NCI-H1417 (cell line): ENCODE results near the gene CBX4.

Experiments
- DNase-seq, 3 experiments: peaks; one replicate each; lab custom pipeline; 2025; lab: John Stamatoyannopoulos, UW

The CBX4 gene

DNA sequence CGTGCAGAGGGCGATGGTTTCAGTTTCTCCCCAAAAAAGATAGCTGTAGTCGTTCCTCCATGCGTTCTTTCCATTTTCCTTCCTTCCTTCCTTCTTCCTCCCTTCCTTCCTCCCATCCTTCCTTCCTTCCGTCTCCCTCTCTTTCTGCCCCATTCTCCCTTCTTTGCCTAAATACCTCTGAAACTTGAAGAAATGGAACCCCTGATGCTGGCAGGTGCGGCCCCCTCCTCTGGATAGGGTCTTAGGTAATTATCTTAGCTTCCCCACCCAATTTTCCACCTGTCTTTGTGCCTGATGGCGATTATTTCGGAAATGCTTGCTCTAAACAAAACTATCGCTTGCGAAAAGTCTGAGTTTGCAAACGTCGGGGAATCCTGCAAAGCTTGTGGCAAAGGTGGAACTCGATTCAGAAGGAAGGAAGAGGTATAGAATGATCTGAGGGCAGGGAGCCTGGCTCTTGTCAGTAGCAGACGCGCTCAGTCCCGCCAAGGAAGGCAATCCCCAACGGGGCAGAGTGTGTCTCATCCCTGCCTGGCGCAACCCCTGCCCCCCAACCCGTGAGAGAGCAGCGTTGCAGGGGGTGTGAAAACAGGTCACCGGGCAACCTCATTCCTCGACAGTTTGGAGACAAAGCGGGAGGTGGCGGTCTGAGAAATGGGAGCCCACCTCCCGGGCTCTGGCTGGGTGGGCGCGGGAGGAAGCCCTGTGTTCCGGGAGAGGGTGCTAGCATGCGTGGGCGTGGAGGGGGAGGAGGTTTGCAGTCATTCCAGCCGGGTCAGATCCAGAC lies 39.5 kb downstream of the CBX4 start:
- DNase-seq: peak in 1 of 3 experiments; percentile 13

DNA sequence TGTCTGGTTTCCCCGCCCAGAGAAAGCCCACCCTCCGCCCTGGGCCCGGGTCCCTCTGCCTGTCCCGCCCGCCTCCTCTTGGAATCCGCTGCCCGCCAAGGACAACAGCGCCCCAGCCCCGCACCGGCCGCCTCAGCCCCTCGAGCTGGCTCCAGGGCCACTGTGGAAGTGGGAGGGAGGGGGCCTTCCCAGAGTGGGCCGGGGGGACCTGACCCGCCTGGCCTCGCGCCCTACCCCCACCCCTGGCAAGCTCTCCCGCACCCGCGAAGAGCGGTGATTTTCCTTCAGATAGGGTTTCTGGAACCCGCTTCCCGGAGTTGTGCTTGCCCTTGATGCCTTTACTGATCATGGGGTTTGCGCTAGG lies 40.1 kb downstream of the CBX4 start:
- DNase-seq: no peak

DNA sequence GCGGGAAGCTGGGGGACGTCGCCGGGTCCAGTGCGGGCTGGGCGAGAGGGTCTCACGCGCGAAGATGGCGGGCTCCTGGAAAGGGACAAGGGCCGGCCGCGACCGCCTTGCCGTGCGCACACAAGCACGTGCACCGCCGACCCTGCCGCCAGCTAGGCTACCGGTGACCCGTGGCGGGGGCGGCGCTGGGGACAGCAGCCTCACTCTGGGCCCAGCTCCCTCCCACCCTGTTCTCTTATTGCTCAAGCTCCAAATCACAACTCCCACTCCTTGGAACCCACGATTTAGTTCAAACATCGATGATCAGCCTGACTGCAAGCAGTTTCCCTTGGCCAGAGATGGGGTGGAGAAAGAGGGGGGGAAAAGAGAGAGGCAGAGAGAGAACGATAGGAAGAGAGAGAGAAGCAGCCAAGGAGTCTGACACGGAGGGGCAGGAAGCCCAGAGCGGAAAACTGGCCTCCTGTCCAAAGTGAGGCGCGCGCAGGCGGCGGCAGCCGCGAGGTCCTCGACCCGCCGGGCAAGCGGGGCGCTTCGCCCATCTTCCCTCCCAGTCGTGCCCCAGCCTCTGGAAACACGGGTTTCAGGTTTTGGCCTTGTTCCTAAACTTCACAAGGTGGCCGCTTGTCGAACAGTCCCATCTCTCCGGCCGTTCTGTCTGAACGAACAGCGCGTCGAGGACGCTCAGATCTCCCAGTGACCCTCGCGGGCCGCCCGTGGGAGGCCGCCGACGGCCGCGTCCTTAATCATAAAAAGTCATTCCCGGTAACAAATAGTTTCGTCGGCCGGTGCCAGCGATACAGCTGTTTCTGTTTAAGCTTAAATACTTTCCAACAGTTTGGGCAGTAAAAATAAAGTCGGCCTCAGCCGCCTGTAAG lies 40.7 kb downstream of the CBX4 start:
- peak in 2 of 3 experiments; percentile 75 to 76 for DNase-seq

DNA sequence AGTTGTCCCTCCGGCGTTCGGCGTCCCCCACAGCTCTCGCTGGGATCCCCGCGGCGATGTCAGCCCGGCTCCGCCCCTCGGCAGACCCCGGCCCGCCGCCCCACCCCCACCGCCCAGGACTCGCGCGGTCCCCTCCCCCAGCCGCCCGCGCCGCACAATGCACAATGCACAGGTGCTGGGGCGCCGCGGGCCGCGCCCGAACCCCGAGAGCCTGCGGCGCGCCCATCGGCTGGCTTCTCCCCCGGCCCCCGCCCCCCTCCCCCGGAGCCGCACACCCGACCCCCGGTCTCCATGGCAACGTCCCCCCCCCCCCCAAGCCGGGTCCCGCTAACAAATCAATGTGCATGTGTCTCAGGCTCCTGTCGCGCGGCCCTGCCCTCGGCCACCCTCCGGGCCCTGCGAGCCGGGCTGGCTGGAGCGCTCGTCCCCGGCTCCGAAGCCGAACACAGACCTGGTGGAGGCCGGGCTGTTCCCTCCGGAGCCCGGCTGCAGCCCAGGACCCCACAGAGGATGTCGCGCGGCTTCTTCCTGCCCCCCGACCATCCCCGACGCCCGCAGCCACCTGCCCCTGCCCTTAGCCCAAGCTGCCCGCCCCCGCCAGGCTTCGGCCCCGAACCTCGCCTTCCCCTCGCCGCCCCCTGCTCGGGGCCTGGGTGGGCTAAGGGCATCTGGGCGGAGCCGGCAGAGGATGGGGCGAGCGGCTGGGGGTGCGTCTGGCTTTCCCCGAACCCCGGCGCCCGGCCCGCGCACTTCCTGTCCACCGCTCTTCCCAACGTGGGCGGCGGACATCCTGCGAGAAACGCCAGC lies 41.5 kb downstream of the CBX4 start:
- peak in 2 of 3 experiments; percentile 74 to 95 for DNase-seq

DNA sequence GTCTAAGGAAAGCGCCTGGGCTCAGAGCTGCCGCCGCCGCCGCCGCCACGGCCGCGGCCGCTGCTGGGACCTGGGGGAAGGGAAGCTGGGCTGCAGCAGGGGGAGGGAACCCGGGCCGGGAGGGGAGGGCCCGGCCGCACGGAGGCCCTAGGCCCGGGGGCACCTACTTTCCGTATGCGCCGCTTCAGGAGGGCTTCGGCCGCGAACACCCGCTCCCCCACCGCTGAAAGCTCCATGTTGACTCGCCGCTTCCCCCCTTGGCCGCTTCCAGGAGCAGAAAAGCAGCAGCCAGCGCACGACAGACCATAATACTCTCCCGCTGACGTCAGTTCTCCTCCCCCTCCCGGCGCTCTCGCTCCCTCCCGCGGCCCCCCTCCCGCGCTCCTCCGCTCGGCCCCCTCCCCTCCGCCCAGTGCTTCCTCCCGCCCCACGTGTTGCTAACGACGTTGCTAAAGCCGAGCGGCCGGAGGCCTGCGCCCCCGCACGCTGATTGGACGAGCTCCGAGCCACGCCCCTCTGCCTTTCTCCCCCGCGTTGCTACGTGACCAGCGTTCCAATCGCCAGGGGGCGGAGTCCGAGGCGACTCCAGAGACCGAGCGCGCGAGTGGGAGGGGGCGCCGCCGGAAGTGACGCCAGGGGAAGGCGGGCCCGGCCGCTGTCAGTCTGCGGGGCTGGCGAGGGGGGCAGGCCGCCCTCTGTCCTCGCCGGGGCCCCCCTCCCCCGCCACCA lies 42.3 kb downstream of the CBX4 start, which contains the start of gene CBX8:
TSS of gene CBX8 (minus strand) at position 315 of the 729 bp plus-strand sequence. CDS start at position 236, 79 bp downstream.
- DNase-seq: peak; percentile 100

DNA sequence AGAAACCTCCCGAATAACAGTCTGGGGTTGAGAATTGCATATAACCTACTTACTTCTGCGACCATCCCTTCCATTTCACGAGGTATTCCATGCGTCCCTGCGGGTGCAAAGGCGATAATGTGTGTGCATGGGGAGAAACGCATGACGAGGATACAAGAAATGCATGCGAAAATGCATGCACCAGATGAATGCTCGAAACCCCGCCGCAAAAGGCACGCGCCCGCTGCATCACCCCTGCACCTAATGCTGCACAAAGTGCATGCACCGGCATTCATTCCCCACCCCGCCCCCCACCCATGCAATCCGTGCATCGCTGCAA lies 42.8 kb downstream of the CBX4 start:
- DNase-seq: no peak

DNA sequence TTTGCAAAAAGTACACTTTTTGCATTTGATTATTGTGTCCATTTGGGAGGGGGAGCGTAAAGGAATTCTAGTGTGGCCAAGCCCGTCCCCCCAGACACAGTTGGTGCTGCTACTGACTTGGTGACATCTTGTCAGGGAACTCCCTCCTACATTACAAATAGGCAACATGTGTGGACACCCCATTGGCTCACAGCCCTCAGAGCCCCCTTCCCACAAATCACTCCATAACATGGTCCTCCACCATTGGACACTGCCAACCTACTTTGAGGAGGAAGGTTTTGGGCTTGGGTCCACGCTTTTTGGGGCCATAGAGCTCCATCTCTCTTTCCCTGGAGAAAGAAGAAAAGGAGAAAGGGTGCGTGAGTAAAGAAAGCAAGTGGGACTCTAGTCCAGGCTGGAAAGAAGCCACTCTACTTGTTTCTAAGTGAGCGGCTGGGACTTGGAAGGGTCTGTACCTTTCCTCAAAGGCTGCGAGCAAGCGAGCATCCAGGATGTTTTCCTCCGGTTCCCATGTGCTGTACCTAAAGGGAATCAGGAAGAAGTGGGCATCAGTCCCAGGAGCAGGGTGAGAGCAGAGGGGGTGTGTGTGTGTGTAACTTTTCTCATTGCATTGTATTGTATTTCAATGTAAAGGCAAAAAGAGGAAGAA lies 43.3 kb downstream of the CBX4 start:
- no peak for DNase-seq

DNA sequence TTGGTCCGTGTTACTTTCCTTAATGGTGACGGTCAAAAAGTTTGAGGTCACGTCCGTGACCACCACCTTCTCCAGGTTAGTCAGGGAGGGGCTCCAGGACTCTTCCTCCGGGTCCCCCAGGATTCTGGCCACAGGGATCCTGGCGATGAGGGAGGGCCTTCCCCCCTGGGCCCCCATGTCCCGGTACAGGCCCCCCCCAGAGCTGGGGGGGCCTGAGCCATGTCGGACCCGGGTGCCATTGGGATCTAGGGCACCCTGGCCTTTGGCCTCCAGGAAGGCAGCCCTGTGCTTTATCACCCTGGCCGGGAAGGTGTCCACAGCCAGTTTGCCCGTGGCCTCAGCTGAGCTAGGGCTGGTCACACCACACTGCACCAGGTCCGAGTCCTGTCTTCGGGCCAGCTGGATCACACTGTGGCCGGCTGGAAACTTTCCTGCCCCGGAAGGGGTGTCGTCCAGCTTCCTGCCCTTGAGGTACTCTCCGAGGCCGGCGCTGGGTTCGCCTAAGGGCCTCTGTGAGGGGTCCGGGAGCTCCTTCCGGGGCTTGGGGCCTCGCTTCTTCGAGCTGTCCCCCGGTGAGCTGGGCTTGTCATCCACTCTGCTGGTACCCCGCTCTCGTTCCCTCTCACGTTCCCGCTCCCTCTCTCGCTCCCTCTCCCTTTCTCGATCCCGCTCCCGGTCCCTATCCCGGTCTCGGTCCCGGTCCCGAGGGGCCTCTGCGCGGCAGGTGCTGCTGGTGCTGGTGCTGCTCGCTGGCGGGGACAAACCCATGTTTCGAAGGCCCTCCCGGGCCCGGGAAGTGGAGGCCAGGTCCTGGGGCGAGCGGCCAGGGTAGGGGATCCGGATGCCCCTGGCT lies 44.4 kb downstream of the CBX4 start:
- DNase-seq: no peak

DNA sequence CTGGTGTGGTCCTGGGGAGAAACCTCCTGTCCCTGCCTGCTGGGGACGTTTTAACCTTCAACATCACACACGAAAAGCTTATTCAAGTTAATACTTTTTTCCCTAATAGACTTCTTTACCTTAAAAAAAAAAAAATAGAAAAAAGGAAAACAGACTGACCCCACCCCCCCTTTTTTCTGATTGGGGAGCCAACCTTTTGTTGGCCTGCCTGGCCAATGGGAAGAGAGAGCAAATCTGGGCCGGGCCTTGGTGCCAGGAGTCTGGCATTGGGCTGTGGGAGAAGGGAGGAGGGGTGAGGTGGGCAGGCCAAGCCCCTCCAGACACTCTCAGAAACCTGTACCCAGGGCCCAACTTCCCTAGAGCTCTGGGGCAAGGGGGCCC lies 45.3 kb downstream of the CBX4 start:
- DNase-seq: no peak

DNA sequence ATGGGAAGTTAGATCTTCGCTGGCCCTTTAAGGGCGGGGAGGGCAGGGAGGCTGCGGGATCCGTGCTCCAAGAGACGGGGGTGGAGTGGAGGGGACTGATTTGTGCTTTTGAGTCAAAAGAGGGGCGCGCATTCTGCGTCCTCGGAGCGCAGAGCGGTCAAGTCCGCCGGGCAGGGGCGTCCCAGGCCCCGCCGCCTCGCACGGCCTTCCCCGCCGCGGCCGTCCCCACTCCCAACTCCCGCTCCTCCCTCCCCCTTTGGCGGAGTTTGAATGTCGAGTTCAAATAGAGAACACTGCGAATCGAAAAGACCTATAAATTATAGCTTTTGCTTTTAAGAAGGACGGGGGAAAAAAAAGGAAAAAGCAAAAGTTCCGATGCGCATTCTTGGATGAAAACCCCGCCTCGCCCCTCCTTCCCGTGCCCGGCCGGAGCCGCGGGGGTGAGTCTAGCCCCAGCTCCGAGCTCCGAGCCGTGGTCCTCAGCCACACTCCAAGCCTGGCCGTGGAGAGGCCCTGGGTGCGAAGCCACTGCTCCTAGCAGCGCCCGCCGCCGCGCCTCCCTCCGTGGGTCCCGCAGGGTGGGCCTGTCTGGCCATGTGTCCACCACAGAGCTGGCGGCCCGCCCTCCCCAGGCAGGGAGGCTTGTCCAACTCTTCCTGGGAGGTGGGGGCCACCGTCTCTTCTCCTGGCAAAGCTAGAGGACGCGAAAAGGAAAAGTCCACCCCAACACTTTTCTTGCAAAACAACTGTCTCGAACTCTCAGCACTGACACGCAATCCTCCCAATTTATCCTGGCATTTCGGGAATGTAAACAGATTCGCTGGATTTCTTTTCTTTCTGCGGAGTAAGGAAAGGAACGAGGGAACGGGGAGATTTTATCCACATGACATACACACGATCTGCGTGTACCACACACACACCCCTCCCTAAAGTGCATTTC lies 46.0 kb downstream of the CBX4 start:
- DNase-seq: no peak

DNA sequence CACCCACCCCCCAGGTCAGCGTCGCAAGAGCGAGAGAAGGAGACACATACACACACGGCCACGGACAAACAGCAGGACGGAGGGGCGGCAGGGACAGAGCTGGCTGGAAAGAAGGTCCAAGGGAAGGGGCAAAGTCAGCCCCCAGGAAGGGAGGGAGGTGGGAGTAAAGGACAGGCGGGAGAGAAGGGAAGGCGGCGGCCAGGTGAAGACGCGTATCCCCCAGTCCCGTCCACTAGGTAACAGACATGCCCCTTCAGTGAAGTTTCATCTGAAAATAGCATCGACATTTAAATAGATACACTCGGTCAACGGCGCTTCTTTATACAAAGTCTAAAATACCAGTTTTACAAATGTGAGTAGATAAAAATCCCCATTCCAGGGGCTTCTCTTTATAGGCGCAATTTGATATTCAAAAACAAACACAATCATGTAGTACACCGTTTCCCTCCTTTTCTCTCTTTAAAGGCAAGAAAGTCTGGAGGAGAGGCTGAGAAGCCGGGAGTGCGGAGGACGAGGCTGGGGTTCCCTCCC lies 46.8 kb downstream of the CBX4 start:
- DNase-seq: no peak

DNA sequence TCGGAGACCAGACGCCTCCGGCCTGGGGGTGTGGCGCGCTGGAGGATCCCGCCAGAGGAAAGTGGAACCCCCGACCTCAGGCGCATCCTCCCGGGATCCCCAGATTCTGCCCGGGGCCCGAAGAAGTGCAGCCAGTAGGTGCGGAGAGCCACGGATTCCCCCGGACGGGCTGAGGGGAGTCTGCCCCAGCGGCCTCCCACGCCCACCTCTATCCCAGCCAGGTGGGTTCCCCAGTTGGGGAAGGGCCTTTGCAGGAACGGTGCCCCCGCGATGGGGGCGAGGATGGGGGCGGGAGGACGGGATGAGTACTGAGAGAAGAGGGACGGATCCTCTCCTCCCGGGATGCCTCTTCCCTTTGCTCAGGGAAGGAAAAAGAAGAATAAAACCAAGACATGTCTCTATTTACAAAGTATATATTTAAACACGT lies 47.5 kb downstream of the CBX4 start:
- no peak for DNase-seq

DNA sequence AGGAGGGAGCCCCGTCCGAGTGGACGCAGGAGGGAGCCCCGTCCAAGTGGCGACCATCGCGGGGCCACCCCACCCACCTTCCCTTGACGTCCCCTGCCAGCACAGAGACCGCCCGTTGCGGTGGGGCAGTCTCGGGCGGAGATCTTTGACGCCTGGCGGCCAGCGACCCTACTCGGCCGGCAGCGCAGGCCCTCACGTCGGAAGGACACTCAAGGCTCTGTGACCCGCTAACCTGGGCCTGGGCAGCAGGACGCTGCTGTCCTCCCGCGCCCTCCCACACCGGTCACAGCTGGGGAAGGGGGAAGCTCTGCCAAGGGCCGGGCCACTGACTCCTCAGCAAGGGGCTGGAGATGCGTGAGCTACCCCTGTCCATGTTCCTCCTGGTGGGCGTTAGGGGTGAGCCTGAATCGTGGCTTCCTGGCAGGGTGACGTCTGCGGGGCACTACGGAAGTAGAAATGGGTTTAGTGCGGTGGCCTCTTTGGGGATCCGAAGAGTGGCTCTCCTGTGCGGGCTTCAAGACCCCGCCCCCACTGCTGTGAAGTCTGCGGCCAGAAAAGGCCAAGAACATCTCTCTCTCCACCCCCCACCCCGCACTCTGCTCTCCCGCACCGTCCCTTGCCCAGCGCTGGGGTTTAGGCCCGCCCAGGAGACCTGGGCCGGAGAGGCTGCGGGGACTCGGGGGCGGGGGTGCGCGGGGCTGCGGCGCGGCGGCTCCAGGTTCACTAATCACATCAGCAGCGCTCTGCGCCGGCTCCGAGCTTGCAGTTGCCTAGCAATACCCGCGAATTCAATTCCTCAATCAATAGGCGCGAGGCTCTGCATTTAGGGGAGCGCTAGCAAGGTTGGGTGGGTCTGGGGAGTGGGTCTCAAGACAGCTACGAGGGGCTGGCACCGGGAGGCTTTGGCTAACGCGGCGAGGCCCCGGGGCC lies 48.2 kb downstream of the CBX4 start:
- DNase-seq: no peak

DNA sequence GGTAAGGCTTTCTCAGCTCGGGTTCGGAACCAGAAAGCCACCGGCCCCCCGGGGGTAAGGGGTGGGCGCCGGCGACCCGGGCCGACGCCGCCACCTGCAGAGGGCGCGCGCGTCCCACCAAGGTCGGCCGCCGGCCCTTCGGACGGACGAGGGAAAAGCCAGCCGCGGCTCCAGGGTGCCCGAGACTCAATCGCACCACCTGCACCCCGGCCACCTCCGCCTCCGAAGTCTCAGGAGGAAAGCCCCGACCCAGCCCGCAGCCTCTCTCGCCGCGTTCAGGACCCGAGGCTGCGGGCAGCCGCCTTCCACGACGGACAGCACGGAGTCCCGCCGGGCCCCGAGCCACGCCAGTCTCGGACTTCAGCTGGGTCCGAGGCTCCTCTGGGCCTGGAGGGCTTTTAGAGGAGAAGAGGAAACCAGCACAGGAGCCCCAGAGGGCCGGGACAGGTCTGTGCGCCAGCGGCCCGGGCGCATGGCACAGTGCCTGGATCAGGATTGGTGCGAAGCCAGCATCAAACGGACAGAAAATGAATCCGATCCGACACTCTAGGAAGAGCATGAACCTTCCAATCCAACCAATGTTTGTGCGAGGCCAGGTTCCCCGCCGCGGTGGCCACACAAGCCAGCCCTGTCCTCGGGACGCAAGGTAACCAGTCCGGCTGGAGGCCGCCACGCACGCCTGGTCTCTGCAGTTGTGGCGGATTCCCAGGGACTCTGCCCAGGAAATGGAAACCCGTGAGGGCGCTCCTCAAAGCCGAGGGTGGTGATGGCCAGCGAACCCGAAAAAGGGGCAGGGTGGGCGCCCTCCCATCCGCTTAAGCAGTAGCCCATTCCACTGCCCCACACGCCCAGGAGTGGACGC lies 49.1 kb downstream of the CBX4 start:
- peak in 1 of 3 experiments; percentile 48 for DNase-seq

DNA sequence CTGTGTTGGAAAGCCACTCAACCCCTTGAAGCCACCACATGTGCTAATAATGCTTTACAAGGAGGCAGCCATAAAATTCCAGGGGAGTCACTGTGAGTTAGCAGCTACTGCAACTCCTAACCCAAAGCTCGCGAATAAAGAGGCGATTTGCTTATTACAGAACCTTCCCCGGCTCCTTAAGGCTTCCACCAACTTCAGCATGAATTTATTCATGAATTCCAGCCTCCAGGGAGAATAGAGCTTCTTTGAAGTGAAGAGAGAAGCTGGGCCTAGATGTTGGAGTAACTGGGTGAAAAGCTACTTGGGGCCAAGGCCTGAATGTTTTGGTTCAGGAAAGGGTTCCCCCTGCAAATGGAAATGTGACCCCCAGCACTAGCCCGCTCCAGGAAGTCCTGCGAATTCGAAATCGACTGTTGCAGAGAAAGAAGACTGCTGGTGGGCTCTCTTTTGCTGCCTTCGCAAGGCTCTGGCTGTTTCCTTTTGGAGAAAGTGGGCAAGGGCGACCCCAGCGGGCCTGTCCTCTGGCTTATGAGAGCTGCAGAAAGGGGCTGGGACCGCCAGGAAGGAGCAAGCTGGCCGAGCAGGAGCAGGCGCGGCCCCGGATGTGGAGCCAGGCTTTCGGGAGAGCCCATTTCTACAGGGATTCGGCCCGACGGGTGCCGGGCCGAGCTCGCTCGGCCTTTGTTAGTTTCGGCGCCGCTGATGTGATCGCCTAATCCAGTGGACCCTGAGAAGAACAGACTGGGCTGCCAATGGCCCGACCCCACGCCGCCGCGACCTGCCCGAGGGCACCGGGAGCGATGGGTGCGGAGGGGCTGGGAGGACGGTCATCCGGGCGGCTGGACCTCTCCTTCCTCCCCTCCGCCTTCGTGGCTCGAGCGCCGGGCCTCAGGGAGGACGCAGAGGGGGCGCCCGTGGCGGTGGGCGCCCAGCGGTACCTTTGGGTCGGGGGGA lies 50.0 kb downstream of the CBX4 start:
- DNase-seq: peak in 1 of 3 experiments; percentile 15

DNA sequence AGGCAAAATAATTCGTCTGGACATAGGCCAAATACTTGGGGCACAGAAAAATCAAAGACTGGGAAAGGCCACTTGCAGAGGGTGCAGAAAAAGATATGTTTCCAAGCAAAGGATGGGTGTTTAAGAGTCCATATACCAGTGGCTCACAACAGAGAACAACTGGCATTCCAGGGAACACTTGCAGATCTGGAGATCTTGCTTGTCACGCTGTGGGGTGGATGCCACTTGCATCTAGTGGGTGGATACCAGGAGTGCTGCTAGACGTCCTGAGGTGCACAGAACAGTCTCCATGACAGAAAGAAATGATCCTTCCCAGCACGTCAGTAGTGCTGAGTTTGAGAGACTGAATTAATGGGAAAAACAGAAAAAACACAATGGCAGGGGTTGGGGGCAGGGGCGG lies 50.8 kb downstream of the CBX4 start:
- DNase-seq: no peak
